ENCODE measurements around the gene COL10A1.

- TF ChIP-seq, protein P1, sequence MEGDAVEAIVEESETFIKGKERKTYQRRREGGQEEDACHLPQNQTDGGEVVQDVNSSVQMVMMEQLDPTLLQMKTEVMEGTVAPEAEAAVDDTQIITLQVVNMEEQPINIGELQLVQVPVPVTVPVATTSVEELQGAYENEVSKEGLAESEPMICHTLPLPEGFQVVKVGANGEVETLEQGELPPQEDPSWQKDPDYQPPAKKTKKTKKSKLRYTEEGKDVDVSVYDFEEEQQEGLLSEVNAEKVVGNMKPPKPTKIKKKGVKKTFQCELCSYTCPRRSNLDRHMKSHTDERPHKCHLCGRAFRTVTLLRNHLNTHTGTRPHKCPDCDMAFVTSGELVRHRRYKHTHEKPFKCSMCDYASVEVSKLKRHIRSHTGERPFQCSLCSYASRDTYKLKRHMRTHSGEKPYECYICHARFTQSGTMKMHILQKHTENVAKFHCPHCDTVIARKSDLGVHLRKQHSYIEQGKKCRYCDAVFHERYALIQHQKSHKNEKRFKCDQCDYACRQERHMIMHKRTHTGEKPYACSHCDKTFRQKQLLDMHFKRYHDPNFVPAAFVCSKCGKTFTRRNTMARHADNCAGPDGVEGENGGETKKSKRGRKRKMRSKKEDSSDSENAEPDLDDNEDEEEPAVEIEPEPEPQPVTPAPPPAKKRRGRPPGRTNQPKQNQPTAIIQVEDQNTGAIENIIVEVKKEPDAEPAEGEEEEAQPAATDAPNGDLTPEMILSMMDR (conservative IDR thresholded peaks at IDR 0.05; ENCODE audit: low read depth, low read length), result no peak
- TF ChIP-seq EZH2 (IDR thresholded peaks at IDR 0.05; ENCODE audit: borderline replicate concordance, low read depth, low read length, poor library complexity, severe bottlenecking), result no peak
Observed at GRCh38 chr6:116105247-116105646, 20.7 kb downstream of the COL10A1 start.

Measured in A673 (cell line).